Measurements from ENCODE around the gene BAG3. TPM values are rescaled to one million over a fixed set of nuclear protein-coding genes. Genes with fewer than 3 reads are reported as not detected.

Gene BAG3
- total RNA-seq, 1 donor from 2014 or later = 24.6 TPM

- no peaks in the 10 kb centered on the region for H3K9me3 Mint-ChIP-seq (ENCODE audit: unreplicated experiment)
- H3K27ac Mint-ChIP-seq (ENCODE audit: unreplicated experiment) = peak overlapping the region; percentile 75
- no peak for TF ChIP-seq CTCF (IDR thresholded peaks at IDR 0.05; ENCODE audit: unreplicated experiment)
- H3K4me1 Mint-ChIP-seq (ENCODE audit: unreplicated experiment) = peaks cover 41% of the 10 kb centered on the region
- peak overlapping the region; percentile 65 for H3K4me3 Mint-ChIP-seq (ENCODE audit: unreplicated experiment)
- peaks cover 7% of the 10 kb centered on the region for H3K27me3 Mint-ChIP-seq (ENCODE audit: unreplicated experiment)
- peaks cover 16% of the 10 kb centered on the region for H3K36me3 Mint-ChIP-seq (ENCODE audit: low read depth, unreplicated experiment)
- DNase-seq (ENCODE audit: low spot score) = no peak
Measured at GRCh38 chr10:119724593-119725516, 73.7 kb downstream of the BAG3 start.

GRCh38 chr10:119725517-119725827, 74.3 kb downstream of the BAG3 start:
- no peaks in the 10 kb centered on the region for H3K9me3 Mint-ChIP-seq (ENCODE audit: unreplicated experiment)
- peaks cover 7% of the 10 kb centered on the region for H3K27me3 Mint-ChIP-seq (ENCODE audit: unreplicated experiment)
- peak overlapping the region; percentile 65 for H3K4me3 Mint-ChIP-seq (ENCODE audit: unreplicated experiment)
- no peak overlapping the region for H3K27ac Mint-ChIP-seq (ENCODE audit: unreplicated experiment)
- peaks cover 41% of the 10 kb centered on the region for H3K4me1 Mint-ChIP-seq (ENCODE audit: unreplicated experiment)
- peaks cover 15% of the 10 kb centered on the region for H3K36me3 Mint-ChIP-seq (ENCODE audit: low read depth, unreplicated experiment)
- no peak for TF ChIP-seq CTCF (IDR thresholded peaks at IDR 0.05; ENCODE audit: unreplicated experiment)
- DNase-seq (ENCODE audit: low spot score) = no peak

GRCh38 chr10:119725828-119726675, 74.9 kb downstream of the BAG3 start, which contains the start of gene INPP5F:
Gene INPP5F (plus strand): TSS chr10:119726050. CDS start chr10:119726263, 213 bp downstream.
- Mint-ChIP-seq H3K27me3 (ENCODE audit: unreplicated experiment) (peaks cover 7% of the 10 kb centered on the region), H3K4me1 (ENCODE audit: unreplicated experiment) (peaks cover 41% of the 10 kb centered on the region), H3K4me3 (ENCODE audit: unreplicated experiment) (peak within 1 kb of the TSS; percentile 97), H3K9me3 (ENCODE audit: unreplicated experiment) (no peaks in the 10 kb centered on the region), H3K27ac (ENCODE audit: unreplicated experiment) (peak within 1 kb of the TSS; percentile 75), H3K36me3 (ENCODE audit: low read depth, unreplicated experiment) (peaks cover 11% of the 10 kb centered on the region)
- DNase-seq (ENCODE audit: low spot score) = peak; percentile 99
- TF ChIP-seq CTCF (IDR thresholded peaks at IDR 0.05; ENCODE audit: unreplicated experiment) = no peak

GRCh38 chr10:119726676-119727261, 75.6 kb downstream of the BAG3 start:
- H3K4me1 Mint-ChIP-seq (ENCODE audit: unreplicated experiment) = peaks cover 41% of the 10 kb centered on the region
- H3K27ac Mint-ChIP-seq (ENCODE audit: unreplicated experiment) = peak overlapping the region; percentile 36
- no peak for TF ChIP-seq CTCF (IDR thresholded peaks at IDR 0.05; ENCODE audit: unreplicated experiment)
- H3K36me3 Mint-ChIP-seq (ENCODE audit: low read depth, unreplicated experiment) = peaks cover 11% of the 10 kb centered on the region
- no peak for DNase-seq (ENCODE audit: low spot score)
- H3K9me3 Mint-ChIP-seq (ENCODE audit: unreplicated experiment) = no peaks in the 10 kb centered on the region
- peaks cover 7% of the 10 kb centered on the region for H3K27me3 Mint-ChIP-seq (ENCODE audit: unreplicated experiment)
- peak overlapping the region; percentile 97 for H3K4me3 Mint-ChIP-seq (ENCODE audit: unreplicated experiment)

Other genes with a start within 250 kb of the BAG3 start
- 20.0 TPM for gene RGS10, start 108.7 kb upstream of the BAG3 start, total RNA-seq (ENCODE audit: unreplicated experiment)
- gene TIAL1, start 54.4 kb upstream of the BAG3 start, total RNA-seq (ENCODE audit: unreplicated experiment) = 184 TPM
- 45.7 TPM for gene INPP5F, start 74.7 kb downstream of the BAG3 start, total RNA-seq (ENCODE audit: unreplicated experiment)
- 72.1 TPM for gene MCMBP, start 221.5 kb downstream of the BAG3 start, total RNA-seq (ENCODE audit: unreplicated experiment)
- 68.7 TPM for gene SEC23IP, start 241.3 kb downstream of the BAG3 start, total RNA-seq (ENCODE audit: unreplicated experiment)

Data from endothelial cell (in vitro differentiated cells).